IPS-15b (cell line): ENCODE data around the gene MEAF6.
A peak's percentile ranks its signal among the peaks of the same experiment; 100 is the strongest.

Source experiments
- H3K27me3 ChIP-seq: one replicate; pipeline ENCODE4 v1.6.1; 2013; ENCODE audit warnings: low read length; ENCODE audit not compliant: control insufficient read depth, insufficient read depth
- H3K36me3 ChIP-seq: one replicate; pipeline ENCODE4 v1.6.1; 2013; ENCODE audit warnings: low read length; ENCODE audit not compliant: control insufficient read depth, insufficient read depth
- H3K4me1 ChIP-seq: one replicate; pipeline ENCODE4 v1.6.1; 2013; ENCODE audit warnings: mild to moderate bottlenecking, low read length; ENCODE audit not compliant: control insufficient read depth, insufficient read depth
- H3K4me3 ChIP-seq: one replicate; pipeline ENCODE4 v1.5.1; 2013; ENCODE audit warnings: low read depth, low read length
- H3K9ac ChIP-seq: one replicate; pipeline ENCODE4 v1.6.1; 2013; ENCODE audit warnings: low read depth, mild to moderate bottlenecking, low read length
- H3K9me3 ChIP-seq: one replicate; pipeline ENCODE4 v1.6.1; 2013; ENCODE audit warnings: mild to moderate bottlenecking, low read length; ENCODE audit not compliant: control insufficient read depth, insufficient read depth

MEAF6 gene

GRCh38 chr1:37480581-37481288, 33.8 kb downstream of the MEAF6 start:
- Histone ChIP-seq H3K9me3 (no peaks in the 10 kb centered on the region), H3K36me3 (peaks cover 51% of the 10 kb centered on the region), H3K27me3 (no peaks in the 10 kb centered on the region), H3K4me1 (peaks cover 21% of the 10 kb centered on the region), H3K9ac (no peak overlapping the region), H3K4me3 (no peak overlapping the region)

GRCh38 chr1:37480125-37480466, 34.5 kb downstream of the MEAF6 start:
- peaks cover 24% of the 10 kb centered on the region for H3K4me1 ChIP-seq
- no peak overlapping the region for H3K4me3 ChIP-seq
- peaks cover 52% of the 10 kb centered on the region for H3K36me3 ChIP-seq
- no peak overlapping the region for H3K9ac ChIP-seq
- no peaks in the 10 kb centered on the region for H3K9me3 ChIP-seq
- H3K27me3 ChIP-seq, result no peaks in the 10 kb centered on the region

GRCh38 chr1:37479255-37480124, 35.1 kb downstream of the MEAF6 start:
- Histone ChIP-seq H3K9me3 (no peaks in the 10 kb centered on the region), H3K27me3 (no peaks in the 10 kb centered on the region), H3K4me3 (no peak overlapping the region), H3K36me3 (peaks cover 52% of the 10 kb centered on the region), H3K9ac (peak overlapping the region; percentile 60), H3K4me1 (peaks cover 26% of the 10 kb centered on the region)

GRCh38 chr1:37478890-37479254, 35.7 kb downstream of the MEAF6 start:
- Histone ChIP-seq H3K4me3 (no peak overlapping the region), H3K4me1 (peaks cover 27% of the 10 kb centered on the region), H3K36me3 (peaks cover 52% of the 10 kb centered on the region), H3K9me3 (no peaks in the 10 kb centered on the region), H3K27me3 (peaks cover 3% of the 10 kb centered on the region), H3K9ac (peak overlapping the region; percentile 60)

- peaks cover 7% of the 10 kb centered on the region for H3K27me3 ChIP-seq
- peaks cover 29% of the 10 kb centered on the region for H3K4me1 ChIP-seq
- H3K9ac ChIP-seq, result no peak overlapping the region
- no peaks in the 10 kb centered on the region for H3K9me3 ChIP-seq
- no peak overlapping the region for H3K4me3 ChIP-seq
- H3K36me3 ChIP-seq, result peaks cover 49% of the 10 kb centered on the region
These were observed 36.1 kb downstream of the MEAF6 start for GRCh38 chr1:37478451-37478881.

- no peaks in the 10 kb centered on the region for H3K9me3 ChIP-seq
- H3K36me3 ChIP-seq, result peaks cover 44% of the 10 kb centered on the region
- peaks cover 29% of the 10 kb centered on the region for H3K4me1 ChIP-seq
- peaks cover 12% of the 10 kb centered on the region for H3K27me3 ChIP-seq
- H3K4me3 ChIP-seq, result peak overlapping the region; percentile 28
- no peak overlapping the region for H3K9ac ChIP-seq
These were observed 36.6 kb downstream of the MEAF6 start for GRCh38 chr1:37477946-37478345.

- Histone ChIP-seq H3K4me3 (peak overlapping the region; percentile 31), H3K9me3 (no peaks in the 10 kb centered on the region), H3K27me3 (peaks cover 18% of the 10 kb centered on the region), H3K4me1 (peaks cover 29% of the 10 kb centered on the region), H3K36me3 (peaks cover 38% of the 10 kb centered on the region), H3K9ac (peak overlapping the region; percentile 28)
These were observed 37.2 kb downstream of the MEAF6 start for GRCh38 chr1:37477198-37477931.

GRCh38 chr1:37476460-37477197, 37.9 kb downstream of the MEAF6 start:
- Histone ChIP-seq H3K27me3 (peaks cover 18% of the 10 kb centered on the region), H3K9ac (peak overlapping the region; percentile 28), H3K4me3 (peak overlapping the region; percentile 31), H3K4me1 (peaks cover 32% of the 10 kb centered on the region), H3K9me3 (no peaks in the 10 kb centered on the region), H3K36me3 (peaks cover 31% of the 10 kb centered on the region)

GRCh38 chr1:37476087-37476452, 38.5 kb downstream of the MEAF6 start:
- H3K4me3 ChIP-seq, result peak overlapping the region; percentile 31
- peaks cover 18% of the 10 kb centered on the region for H3K27me3 ChIP-seq
- H3K9ac ChIP-seq, result no peak overlapping the region
- H3K4me1 ChIP-seq, result peaks cover 36% of the 10 kb centered on the region
- H3K9me3 ChIP-seq, result no peaks in the 10 kb centered on the region
- peaks cover 25% of the 10 kb centered on the region for H3K36me3 ChIP-seq

GRCh38 chr1:37475380-37476086, 39.0 kb downstream of the MEAF6 start:
- peaks cover 36% of the 10 kb centered on the region for H3K4me1 ChIP-seq

More at GRCh38 chr1:37475380-37476086, 39.0 kb downstream of the MEAF6 start:
- Histone ChIP-seq H3K27me3 (peaks cover 18% of the 10 kb centered on the region), H3K36me3 (peaks cover 20% of the 10 kb centered on the region), H3K4me3 (peak overlapping the region; percentile 71), H3K9me3 (no peaks in the 10 kb centered on the region), H3K9ac (no peak overlapping the region)
